ENCODE results near the gene ATP8A1. TPM values are rescaled to one million over a fixed set of nuclear protein-coding genes. Genes with fewer than 3 reads are reported as not detected.

ATP8A1 gene
- total RNA-seq, 1 donor from 2014 or later, result 278 TPM

GRCh38 chr4:42558156-42558555, 98.7 kb downstream of the ATP8A1 start:
- no peak for DNase-seq
- Mint-ChIP-seq H3K36me3 (ENCODE audit: unreplicated experiment) (peaks cover 22% of the 10 kb centered on the region), H3K9me3 (ENCODE audit: unreplicated experiment) (no peaks in the 10 kb centered on the region), H3K27me3 (ENCODE audit: unreplicated experiment) (peaks cover 1% of the 10 kb centered on the region), H3K4me1 (ENCODE audit: low read depth, unreplicated experiment) (no peaks in the 10 kb centered on the region), H3K4me3 (ENCODE audit: unreplicated experiment) (no peak overlapping the region), H3K27ac (ENCODE audit: unreplicated experiment) (no peak overlapping the region)
- TF ChIP-seq, protein P1, sequence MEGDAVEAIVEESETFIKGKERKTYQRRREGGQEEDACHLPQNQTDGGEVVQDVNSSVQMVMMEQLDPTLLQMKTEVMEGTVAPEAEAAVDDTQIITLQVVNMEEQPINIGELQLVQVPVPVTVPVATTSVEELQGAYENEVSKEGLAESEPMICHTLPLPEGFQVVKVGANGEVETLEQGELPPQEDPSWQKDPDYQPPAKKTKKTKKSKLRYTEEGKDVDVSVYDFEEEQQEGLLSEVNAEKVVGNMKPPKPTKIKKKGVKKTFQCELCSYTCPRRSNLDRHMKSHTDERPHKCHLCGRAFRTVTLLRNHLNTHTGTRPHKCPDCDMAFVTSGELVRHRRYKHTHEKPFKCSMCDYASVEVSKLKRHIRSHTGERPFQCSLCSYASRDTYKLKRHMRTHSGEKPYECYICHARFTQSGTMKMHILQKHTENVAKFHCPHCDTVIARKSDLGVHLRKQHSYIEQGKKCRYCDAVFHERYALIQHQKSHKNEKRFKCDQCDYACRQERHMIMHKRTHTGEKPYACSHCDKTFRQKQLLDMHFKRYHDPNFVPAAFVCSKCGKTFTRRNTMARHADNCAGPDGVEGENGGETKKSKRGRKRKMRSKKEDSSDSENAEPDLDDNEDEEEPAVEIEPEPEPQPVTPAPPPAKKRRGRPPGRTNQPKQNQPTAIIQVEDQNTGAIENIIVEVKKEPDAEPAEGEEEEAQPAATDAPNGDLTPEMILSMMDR (IDR thresholded peaks at IDR 0.05; ENCODE audit: partially characterized antibody, unreplicated experiment), result no peak

DNA sequence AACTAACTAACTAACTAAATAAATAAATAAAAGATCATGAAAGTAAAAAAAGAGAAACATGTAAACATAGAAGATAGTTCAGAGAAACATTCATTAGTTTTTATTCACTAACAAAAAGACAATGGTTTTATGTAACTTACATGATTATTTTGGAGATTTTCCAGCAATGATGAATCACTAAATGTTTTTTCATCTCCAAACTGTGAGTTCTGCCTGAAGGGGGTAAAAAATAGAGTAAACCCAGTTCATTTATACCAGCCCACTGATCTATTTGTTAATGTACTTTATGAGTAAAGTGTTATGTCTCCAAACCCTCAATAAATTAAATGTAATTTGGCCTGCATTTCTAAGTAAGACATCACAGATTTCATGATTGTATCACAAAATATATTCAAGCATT, 101.1 kb downstream of the ATP8A1 start:
- no peaks in the 10 kb centered on the region for H3K4me1 Mint-ChIP-seq (ENCODE audit: low read depth, unreplicated experiment)
- peaks cover 1% of the 10 kb centered on the region for H3K27me3 Mint-ChIP-seq (ENCODE audit: unreplicated experiment)
- no peak overlapping the region for H3K4me3 Mint-ChIP-seq (ENCODE audit: unreplicated experiment)
- H3K9me3 Mint-ChIP-seq (ENCODE audit: unreplicated experiment), result no peaks in the 10 kb centered on the region
- TF ChIP-seq, protein P1 (IDR thresholded peaks at IDR 0.05; ENCODE audit: partially characterized antibody, unreplicated experiment), result no peak
- DNase-seq, result no peak
- peaks cover 6% of the 10 kb centered on the region for H3K36me3 Mint-ChIP-seq (ENCODE audit: unreplicated experiment)
- H3K27ac Mint-ChIP-seq (ENCODE audit: unreplicated experiment), result no peak overlapping the region

DNA sequence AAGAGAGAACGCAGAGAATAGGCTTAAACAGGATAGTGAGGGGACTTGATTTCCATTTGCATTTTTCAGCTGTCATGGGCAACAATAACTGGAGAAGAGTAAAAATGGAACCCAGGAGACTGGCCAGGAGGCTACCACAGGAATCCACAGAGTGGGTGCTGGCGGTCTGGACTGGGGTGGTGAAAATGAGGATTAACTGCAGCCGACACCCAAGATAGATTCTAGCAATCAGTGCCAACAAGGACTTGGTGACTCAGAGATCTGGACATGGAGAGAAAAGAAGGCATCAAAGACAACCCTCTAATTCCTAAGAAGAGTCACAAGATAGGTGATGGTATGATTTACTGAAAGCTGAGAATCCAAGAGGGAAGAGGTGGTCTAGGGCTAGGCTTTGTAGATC, 102.8 kb downstream of the ATP8A1 start:
- peaks cover 6% of the 10 kb centered on the region for H3K36me3 Mint-ChIP-seq (ENCODE audit: unreplicated experiment)
- no peak for DNase-seq
- TF ChIP-seq, protein P1 (IDR thresholded peaks at IDR 0.05; ENCODE audit: partially characterized antibody, unreplicated experiment), result no peak
- H3K9me3 Mint-ChIP-seq (ENCODE audit: unreplicated experiment), result no peaks in the 10 kb centered on the region
- no peak overlapping the region for H3K4me3 Mint-ChIP-seq (ENCODE audit: unreplicated experiment)
- H3K27ac Mint-ChIP-seq (ENCODE audit: unreplicated experiment), result no peak overlapping the region
- no peaks in the 10 kb centered on the region for H3K4me1 Mint-ChIP-seq (ENCODE audit: low read depth, unreplicated experiment)
- no peaks in the 10 kb centered on the region for H3K27me3 Mint-ChIP-seq (ENCODE audit: unreplicated experiment)

DNA sequence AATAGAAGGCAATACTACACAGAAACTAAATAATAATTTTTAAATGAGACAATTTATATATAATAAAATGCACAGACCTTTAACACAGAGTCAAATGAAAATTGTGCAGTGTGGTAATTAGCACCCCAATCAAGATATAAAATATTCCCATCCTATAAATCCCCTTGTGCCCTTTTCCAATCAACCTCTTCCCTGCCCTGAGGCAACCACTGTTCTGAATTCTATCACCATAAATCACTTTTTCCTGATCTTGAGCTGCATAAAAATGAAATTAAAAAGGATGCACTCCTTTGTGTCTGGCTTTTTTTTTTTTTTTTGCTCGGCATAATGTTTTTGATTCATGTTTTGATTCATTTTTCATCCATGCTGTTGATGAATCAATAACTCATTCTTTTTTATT, 107.0 kb downstream of the ATP8A1 start:
- Mint-ChIP-seq H3K9me3 (ENCODE audit: unreplicated experiment) (peaks cover 2% of the 10 kb centered on the region), H3K27ac (ENCODE audit: unreplicated experiment) (no peak overlapping the region), H3K4me3 (ENCODE audit: unreplicated experiment) (no peak overlapping the region), H3K4me1 (ENCODE audit: low read depth, unreplicated experiment) (no peaks in the 10 kb centered on the region), H3K36me3 (ENCODE audit: unreplicated experiment) (peaks cover 5% of the 10 kb centered on the region), H3K27me3 (ENCODE audit: unreplicated experiment) (no peaks in the 10 kb centered on the region)
- TF ChIP-seq, protein P1 (IDR thresholded peaks at IDR 0.05; ENCODE audit: partially characterized antibody, unreplicated experiment), result no peak
- DNase-seq, result no peak

GRCh38 chr4:42547805-42548204, 109.1 kb downstream of the ATP8A1 start:
- Mint-ChIP-seq H3K36me3 (ENCODE audit: unreplicated experiment) (peaks cover under 1% of the 10 kb centered on the region), H3K27me3 (ENCODE audit: unreplicated experiment) (no peaks in the 10 kb centered on the region), H3K4me1 (ENCODE audit: low read depth, unreplicated experiment) (no peaks in the 10 kb centered on the region), H3K27ac (ENCODE audit: unreplicated experiment) (no peak overlapping the region), H3K9me3 (ENCODE audit: unreplicated experiment) (peaks cover 2% of the 10 kb centered on the region), H3K4me3 (ENCODE audit: unreplicated experiment) (no peak overlapping the region)
- no peak for DNase-seq
- TF ChIP-seq, protein P1 (IDR thresholded peaks at IDR 0.05; ENCODE audit: partially characterized antibody, unreplicated experiment), result no peak
